GM19438 (cell line): ENCODE data around the gene NRBP1.
"Not testable (repeated sequence)": the region's sequence is repeated elsewhere in the genome, so short reads cannot be mapped to it uniquely, and the experiment has no call there.

Source experiments
- ATAC-seq: cut with Tn5 transposase; IDR thresholded peaks from one replicate; pipeline ENCODE4 v1.9.1; 2021; ENCODE audit warnings: low read depth; ENCODE audit not compliant: unreplicated experiment

The NRBP1 gene

DNA sequence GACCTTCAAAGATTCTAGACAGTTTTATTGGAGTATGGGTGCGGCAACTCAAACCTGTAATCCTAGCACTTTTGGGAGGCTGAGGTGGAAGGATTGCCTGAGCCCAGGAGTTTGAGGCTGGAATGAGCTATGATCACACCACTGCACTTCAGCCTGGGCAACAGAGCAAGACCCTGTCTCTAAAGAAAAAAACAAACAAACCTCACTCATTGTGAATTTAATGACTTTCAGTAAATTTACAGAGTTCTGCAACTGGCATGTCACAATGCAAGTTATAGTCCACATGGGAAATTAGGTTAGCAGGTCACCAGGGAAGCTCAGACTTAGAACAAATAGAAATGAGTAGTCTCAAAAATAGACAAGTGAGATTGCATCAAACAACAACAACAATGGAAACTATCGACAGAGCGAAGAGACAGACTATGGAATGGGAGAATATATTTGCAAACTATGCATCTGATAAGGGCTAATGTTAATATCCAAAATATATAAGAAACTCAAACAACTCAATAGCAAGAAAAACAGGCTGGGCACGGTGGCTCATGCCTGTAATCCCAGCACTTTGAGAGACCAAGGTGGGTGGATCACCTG is 6.7 kb upstream of the NRBP1 start:
- no peak for ATAC-seq

GRCh38 chr2:27422958-27423357 is 5.5 kb upstream of the NRBP1 start:
- no peak for ATAC-seq

- not testable (repeated sequence) for ATAC-seq
Observed at GRCh38 chr2:27425039-27425438, 3.4 kb upstream of the NRBP1 start.

- ATAC-seq = no peak
Observed at GRCh38 chr2:27427863-27428212, 593 bp upstream of the NRBP1 start.

GRCh38 chr2:27428978-27429541 is 629 bp downstream of the NRBP1 start:
- ATAC-seq = peak; percentile 69

GRCh38 chr2:27431395-27431794 is 3.0 kb downstream of the NRBP1 start:
- ATAC-seq = no peak

DNA sequence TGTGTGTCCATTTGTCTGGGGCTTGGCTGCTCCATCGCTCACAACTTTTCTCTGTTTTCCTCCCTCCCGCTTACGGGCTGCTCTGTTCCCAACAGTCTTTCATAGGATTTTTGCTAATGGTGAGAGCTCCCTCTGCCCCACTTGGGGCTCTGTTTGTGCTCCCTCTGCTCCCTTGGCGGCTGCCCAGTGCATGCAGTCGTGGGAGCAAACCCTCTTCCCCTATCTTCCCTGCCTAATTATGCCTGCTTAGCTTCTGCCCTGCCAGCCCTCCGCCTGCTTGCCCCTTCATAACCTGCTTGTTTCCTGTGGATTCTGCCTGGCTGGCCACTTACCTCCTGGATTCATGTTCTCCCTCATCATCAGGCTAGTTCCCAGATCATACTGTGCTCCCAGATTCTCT is 7.2 kb downstream of the NRBP1 start:
- ATAC-seq = no peak

- no peak for ATAC-seq
Observed at GRCh38 chr2:27441226-27441926, 12.9 kb downstream of the NRBP1 start.

- ATAC-seq = no peak
Observed at GRCh38 chr2:27441958-27442919, 13.8 kb downstream of the NRBP1 start, which contains the start of gene KRTCAP3. Gene KRTCAP3, plus strand, starts transcription at chr2:27442381. Its CDS starts 32 bp downstream, at chr2:27442413.

GRCh38 chr2:27442920-27443282 is 14.5 kb downstream of the NRBP1 start:
- ATAC-seq = no peak

- no peak for ATAC-seq
Observed at GRCh38 chr2:27445155-27445554, 16.7 kb downstream of the NRBP1 start.

DNA sequence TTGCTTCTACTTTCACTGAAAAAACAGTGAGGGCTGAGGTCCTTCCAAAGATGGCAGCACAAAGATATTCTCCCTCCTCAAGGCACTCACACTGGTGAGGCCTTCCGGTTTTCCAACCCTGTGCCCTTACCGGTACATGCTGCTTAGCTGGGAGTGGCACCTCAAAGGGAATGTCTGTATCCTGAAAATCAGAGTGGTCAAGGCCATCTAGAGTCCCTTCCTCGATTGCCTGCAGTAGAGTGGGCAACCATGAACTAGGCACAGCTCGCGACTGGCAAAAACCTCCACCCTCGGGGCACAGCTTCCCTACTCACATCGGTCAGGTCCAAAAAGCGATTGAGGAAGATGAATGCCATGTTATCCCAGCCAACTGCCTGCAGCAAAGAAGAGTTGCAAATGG is 17.2 kb downstream of the NRBP1 start:
- ATAC-seq = no peak

- no peak for ATAC-seq
Observed at GRCh38 chr2:27446057-27446456, 17.6 kb downstream of the NRBP1 start.

- ATAC-seq = no peak
Observed at GRCh38 chr2:27448381-27448780, 19.9 kb downstream of the NRBP1 start.

DNA sequence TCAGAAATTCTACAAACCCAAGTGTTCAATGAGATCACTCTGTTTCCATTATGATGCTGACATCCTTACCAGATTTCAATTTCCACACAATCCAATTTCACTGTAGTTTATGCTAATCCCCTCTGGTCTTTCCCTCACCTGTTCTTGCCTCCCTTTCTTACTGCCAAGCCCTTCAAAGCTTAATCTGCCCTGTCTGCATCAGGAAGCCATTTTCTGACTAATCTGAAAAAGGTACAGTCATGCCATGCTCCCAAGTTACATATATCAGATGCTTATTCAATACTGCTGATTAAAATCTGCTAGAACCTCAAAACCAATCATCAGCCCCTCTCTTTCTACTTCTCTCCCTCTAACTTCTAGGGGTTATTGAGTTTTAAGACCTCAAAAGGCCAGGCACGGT is 22.7 kb downstream of the NRBP1 start:
- ATAC-seq = no peak

DNA sequence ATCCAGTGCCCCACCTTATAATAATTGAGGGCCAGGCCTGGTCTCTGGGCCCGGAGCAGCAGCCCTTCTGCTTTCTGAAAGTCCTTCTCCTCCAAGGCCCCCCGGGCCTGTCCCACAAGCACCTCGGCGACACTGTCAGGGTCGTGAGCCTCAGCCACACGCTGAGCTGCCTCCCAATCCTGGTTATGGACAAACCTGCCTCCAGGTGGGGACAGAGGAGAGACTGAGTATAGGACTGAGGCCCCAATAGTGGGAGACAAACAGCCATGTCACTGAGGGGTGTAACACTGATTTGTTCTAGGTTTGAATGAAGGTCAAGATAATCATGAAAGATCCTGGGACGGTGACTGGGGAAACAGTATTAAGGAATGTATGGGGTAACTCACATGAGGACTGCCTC is 25.5 kb downstream of the NRBP1 start:
- ATAC-seq = no peak

GRCh38 chr2:27461118-27461517 is 32.7 kb downstream of the NRBP1 start:
- ATAC-seq = no peak

GRCh38 chr2:27464443-27464842 is 36.0 kb downstream of the NRBP1 start:
- ATAC-seq = no peak

DNA sequence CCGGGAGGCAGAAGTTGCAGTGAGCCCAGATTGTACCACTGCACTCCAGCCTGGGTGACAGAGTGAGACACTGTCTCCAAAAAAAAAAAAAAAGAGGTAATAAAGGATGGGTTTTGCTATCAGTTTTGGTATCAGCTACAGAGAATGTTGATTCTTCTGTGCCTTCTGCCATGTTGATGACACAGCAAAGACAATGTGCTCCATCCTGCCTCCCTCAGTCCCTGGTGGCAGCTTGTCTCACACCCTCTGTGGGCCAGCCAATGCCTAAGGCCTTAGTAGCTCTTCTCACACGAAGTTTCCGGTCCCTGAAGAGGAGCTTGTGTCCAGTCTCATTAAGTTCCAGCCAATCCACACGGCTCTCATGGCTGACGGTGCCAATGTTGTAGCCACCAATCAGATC is 43.5 kb downstream of the NRBP1 start:
- ATAC-seq = no peak

DNA sequence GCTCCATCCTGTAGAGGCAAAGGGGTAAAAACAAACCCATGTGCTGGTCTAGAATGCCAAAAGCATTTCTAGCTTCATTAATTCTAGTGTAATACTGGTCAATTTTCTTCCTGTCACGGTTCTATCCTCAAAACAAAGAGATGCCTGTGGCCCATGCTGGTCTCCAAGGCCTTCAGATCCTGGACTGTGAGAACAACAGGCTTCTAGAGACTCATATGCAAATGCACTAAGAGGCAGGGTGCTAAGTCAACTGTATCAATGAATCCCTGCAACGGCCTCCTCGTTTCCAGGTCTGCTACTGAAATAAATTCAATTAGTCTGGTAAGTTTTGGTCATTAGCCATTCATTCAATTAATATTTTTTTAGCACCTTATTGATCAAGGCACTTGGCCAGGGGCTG is 57.1 kb downstream of the NRBP1 start:
- no peak for ATAC-seq

GRCh38 chr2:27489118-27489497 is 60.7 kb downstream of the NRBP1 start:
- no peak for ATAC-seq
